ENCODE results near the gene TOM1L2. TPM values are rescaled to one million over a fixed set of nuclear protein-coding genes. Genes with fewer than 3 reads are reported as not detected.
A peak's percentile ranks its signal among the peaks of the same experiment; 100 is the strongest.

TOM1L2 gene
- total RNA-seq, 3 donors from 2014 or later: 67.8 to 101 (median 87.7) TPM

DNA sequence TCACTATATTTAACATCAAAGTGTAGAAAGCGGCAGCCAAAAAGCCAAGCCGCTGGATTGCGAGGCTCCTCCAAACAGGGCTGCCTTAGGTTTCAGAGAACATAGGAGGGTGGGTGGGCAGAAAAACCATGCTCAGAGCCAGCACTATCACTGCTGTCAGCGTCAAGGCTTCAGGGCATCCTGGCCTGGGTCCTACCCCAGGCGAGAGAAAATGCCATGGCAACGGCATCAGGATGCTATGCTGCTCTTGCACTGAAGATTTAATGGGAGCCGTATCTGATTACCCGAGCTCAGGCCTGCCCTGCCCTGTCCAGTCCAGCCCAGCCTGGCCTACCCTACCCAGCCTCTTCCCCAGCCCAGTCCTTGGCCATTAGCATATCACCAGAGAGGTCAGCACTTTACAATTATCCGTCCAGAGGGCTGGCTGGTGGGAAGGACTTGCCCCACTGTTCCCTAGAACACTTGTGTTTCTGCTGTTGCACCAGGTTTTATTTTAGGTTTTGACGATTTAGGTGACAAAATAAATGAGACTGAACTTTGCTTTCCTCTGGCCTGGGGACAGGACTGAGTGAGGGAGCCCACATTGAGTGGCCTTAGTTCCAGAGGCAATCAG is 61.1 kb downstream of the TOM1L2 start:
- TF ChIP-seq, protein P1, sequence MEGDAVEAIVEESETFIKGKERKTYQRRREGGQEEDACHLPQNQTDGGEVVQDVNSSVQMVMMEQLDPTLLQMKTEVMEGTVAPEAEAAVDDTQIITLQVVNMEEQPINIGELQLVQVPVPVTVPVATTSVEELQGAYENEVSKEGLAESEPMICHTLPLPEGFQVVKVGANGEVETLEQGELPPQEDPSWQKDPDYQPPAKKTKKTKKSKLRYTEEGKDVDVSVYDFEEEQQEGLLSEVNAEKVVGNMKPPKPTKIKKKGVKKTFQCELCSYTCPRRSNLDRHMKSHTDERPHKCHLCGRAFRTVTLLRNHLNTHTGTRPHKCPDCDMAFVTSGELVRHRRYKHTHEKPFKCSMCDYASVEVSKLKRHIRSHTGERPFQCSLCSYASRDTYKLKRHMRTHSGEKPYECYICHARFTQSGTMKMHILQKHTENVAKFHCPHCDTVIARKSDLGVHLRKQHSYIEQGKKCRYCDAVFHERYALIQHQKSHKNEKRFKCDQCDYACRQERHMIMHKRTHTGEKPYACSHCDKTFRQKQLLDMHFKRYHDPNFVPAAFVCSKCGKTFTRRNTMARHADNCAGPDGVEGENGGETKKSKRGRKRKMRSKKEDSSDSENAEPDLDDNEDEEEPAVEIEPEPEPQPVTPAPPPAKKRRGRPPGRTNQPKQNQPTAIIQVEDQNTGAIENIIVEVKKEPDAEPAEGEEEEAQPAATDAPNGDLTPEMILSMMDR (IDR thresholded peaks at IDR 0.05): no peak
- intact Hi-C loops (cut with DNase I, micrococcal nuclease): no loop called here

GRCh38 chr17:17910060-17910459 is 62.1 kb downstream of the TOM1L2 start:
- ATAC-seq: no peak
- no peak for DNase-seq
- Histone ChIP-seq H3K36me3 (ENCODE audit: low read depth) (no peaks in the 10 kb centered on the region), H3K4me3 (no peak overlapping the region), H3K9me3 (no peaks in the 10 kb centered on the region), H3K4me1 (ENCODE audit: low read depth) (peaks cover 12% of the 10 kb centered on the region)
- TF ChIP-seq, protein P1 (IDR thresholded peaks at IDR 0.05): no peak
- intact Hi-C loops (cut with DNase I, micrococcal nuclease): no loop called here

More for the DNA sequence above, 61.1 kb downstream of the TOM1L2 start:
- Histone ChIP-seq H3K4me1 (ENCODE audit: low read depth) (peaks cover 12% of the 10 kb centered on the region), H3K36me3 (ENCODE audit: low read depth) (no peaks in the 10 kb centered on the region), H3K4me3 (no peak overlapping the region), H3K9me3 (no peaks in the 10 kb centered on the region)
- DNase-seq: no peak
- no peak for ATAC-seq

DNA sequence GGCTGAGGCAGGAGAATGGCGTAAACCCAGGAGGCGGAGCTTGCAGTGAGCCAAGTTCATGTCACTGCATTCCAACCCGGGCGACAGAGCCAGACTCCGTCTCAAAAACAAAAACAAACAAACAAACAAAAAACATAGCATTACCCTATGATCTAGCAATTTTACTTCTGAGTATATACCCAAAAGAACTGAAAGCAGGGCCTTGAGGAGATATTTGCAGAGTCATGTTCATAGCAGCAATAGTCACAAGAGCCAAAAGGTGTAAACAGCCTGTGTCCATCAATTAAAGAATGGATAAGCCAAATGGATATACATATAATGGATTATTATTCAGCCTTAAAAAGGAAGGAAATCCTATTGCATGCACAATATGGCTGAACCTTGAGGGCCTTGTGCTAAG is 63.1 kb downstream of the TOM1L2 start:
- TF ChIP-seq, protein P1 (IDR thresholded peaks at IDR 0.05): no peak
- ATAC-seq (no peak), DNase-seq (no peak)
- H3K36me3 ChIP-seq (ENCODE audit: low read depth): no peaks in the 10 kb centered on the region
- no peaks in the 10 kb centered on the region for H3K9me3 ChIP-seq
- intact Hi-C loops (cut with DNase I, micrococcal nuclease): no loop called here
- peaks cover 6% of the 10 kb centered on the region for H3K4me1 ChIP-seq (ENCODE audit: low read depth)
- H3K4me3 ChIP-seq: no peak overlapping the region

- no peaks in the 10 kb centered on the region for H3K4me1 ChIP-seq (ENCODE audit: low read depth)
- DNase-seq (no peak), ATAC-seq (no peak)
- H3K9me3 ChIP-seq: no peaks in the 10 kb centered on the region
- H3K4me3 ChIP-seq: no peak overlapping the region
- intact Hi-C loops (cut with DNase I, micrococcal nuclease): no loop called here
- TF ChIP-seq, protein P1 (IDR thresholded peaks at IDR 0.05): no peak
- H3K36me3 ChIP-seq (ENCODE audit: low read depth): no peaks in the 10 kb centered on the region
These were observed 64.7 kb downstream of the TOM1L2 start for GRCh38 chr17:17907469-17907868.

DNA sequence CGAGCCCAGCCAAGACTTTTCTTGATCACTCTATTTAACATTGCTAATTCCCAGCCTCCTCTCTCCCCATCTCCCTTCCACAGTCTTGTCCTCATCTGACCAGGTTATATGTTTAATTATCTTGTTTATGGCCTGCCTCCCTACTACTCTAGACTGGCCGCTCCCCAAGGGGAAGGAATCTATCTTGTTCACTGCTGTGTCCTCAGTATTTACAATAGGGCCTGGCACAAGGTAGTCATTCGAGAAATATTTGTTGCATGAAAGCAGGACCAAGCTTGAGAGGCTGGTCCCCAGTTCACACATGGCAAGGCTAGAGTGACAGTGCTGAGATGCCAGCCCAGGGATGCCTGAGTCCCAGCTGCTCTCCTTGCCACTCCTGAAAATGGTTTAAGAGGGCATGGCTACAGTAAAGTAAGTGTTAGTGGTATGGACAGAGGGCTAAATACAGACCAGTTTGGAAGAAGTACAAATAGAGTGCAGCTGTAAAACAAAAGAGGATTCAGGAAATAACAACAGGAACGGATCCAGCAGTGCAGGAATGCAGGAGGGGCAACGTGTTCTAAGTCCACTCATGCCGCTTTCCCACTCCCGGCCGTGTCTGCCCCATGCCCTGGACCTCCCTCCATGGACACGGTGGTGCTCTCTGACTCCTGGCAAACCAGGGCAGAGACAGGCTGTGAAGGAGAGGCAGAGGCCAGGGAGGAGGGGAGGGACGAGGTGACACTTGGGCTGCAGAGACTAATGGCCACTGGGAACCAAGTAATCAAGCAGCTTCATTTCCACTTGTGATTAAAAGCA is 65.6 kb downstream of the TOM1L2 start:
- DNase-seq (no peak), ATAC-seq (peak; percentile 45)
- Histone ChIP-seq H3K4me3 (no peak overlapping the region), H3K4me1 (ENCODE audit: low read depth) (no peaks in the 10 kb centered on the region), H3K36me3 (ENCODE audit: low read depth) (no peaks in the 10 kb centered on the region), H3K9me3 (no peaks in the 10 kb centered on the region)
- intact Hi-C loops (cut with DNase I, micrococcal nuclease): no loop called here
- TF ChIP-seq, protein P1 (IDR thresholded peaks at IDR 0.05): no peak

All from mucosa of descending colon (tissue), 3 donors.